Measurements from ENCODE around the gene HMBS.

- no peak for TF ChIP-seq CTCF (IDR thresholded peaks at IDR 0.05)
- no peak for TF ChIP-seq POLR2A (IDR thresholded peaks at IDR 0.05)
Measured at GRCh38 chr11:119089319-119089718, 4.6 kb downstream of the HMBS start.

Measured in body of pancreas (tissue), 4 donors.